CD14-positive monocyte (primary cell): ENCODE results near the gene ETDC. TPM values are rescaled to one million over a fixed set of nuclear protein-coding genes. Genes with fewer than 3 reads are reported as not detected.
"Not testable (repeated sequence)": the region's sequence is repeated elsewhere in the genome, so short reads cannot be mapped to it uniquely, and the experiment has no call there.

Experiments used
- DNase-seq, 3 donors: peaks; one replicate each; pipeline ENCODE4 v3.0.0-alpha.2; 2011 to 2022
- H2AFZ ChIP-seq: 2 replicates; pipeline ENCODE4 v1.6.0; 2012; ENCODE audit warnings: mild to moderate bottlenecking, low read depth, low read length, inconsistent platforms; ENCODE audit not compliant: insufficient read depth, poor library complexity, severe bottlenecking
- H3K27ac ChIP-seq, 2 donors: 1 replicate in 1 of 2; 2 replicates in 1 of 2; pipeline ENCODE4 v1.5.1; 2012 to 2013; ENCODE audit warnings: low read length in 2 of 2, control low read depth in 1 of 2, inconsistent platforms in 1 of 2, low read depth in 1 of 2, mild to moderate bottlenecking in 1 of 2
- H3K27me3 ChIP-seq, 2 donors: one replicate each; pipeline versions ENCODE4 v1.6.0 to v1.6.1; 2011 to 2013; ENCODE audit warnings: low read length in 2 of 2; ENCODE audit not compliant: control insufficient read depth in 2 of 2, insufficient read depth in 2 of 2
- H3K36me3 ChIP-seq, 2 donors: replicated peaks in 1 of 2; 1 replicate in 1 of 2; 2 replicates in 1 of 2; pipeline versions ENCODE4 v1.5.1 to v1.6.1; 2012 to 2013; ENCODE audit warnings: low read length in 2 of 2, control low read depth in 1 of 2, inconsistent platforms in 1 of 2, mild to moderate bottlenecking in 1 of 2; ENCODE audit not compliant: insufficient read depth in 2 of 2, control insufficient read depth in 1 of 2
- H3K4me1 ChIP-seq, 2 donors: 1 replicate in 1 of 2; 2 replicates in 1 of 2; pipeline versions ENCODE4 v1.5.1 to v1.6.1; 2012 to 2013; ENCODE audit warnings: low read length in 2 of 2, control low read depth in 1 of 2, inconsistent platforms in 1 of 2, mild to moderate bottlenecking in 1 of 2, moderate library complexity in 1 of 2; ENCODE audit not compliant: insufficient read depth in 2 of 2, control insufficient read depth in 1 of 2
- H3K4me2 ChIP-seq: replicated peaks from 2 replicates; pipeline ENCODE3; 2012; ENCODE audit warnings: low read length, moderate library complexity, mild to moderate bottlenecking; ENCODE audit not compliant: poor library complexity, severe bottlenecking; ENCODE audit errors: extremely low read depth
- H3K4me3 ChIP-seq, 3 experiments: fragments of 200-600 bp in 1 of 3; sonication (generic) in 1 of 3; replicated peaks in 1 of 3; 1 replicate in 2 of 3; 2 replicates in 1 of 3; pipeline ENCODE4 v1.5.1; 2011 to 2013; ENCODE audit warnings: low read length in 3 of 3, mild to moderate bottlenecking in 3 of 3, control low read depth in 2 of 3, low read depth in 2 of 3, inconsistent platforms in 1 of 3, moderate library complexity in 1 of 3
- H3K79me2 ChIP-seq: 2 replicates; pipeline ENCODE4 v1.6.0; 2012; ENCODE audit warnings: mild to moderate bottlenecking, control low read depth, inconsistent platforms, low read length, moderate library complexity; ENCODE audit not compliant: insufficient read depth
- H3K9ac ChIP-seq: 2 replicates; pipeline ENCODE4 v1.6.0; 2017; ENCODE audit warnings: low read length, mild to moderate bottlenecking; ENCODE audit not compliant: insufficient read depth, poor library complexity, severe bottlenecking
- H3K9me3 ChIP-seq, 2 donors: replicated peaks in 1 of 2; 1 replicate in 1 of 2; 2 replicates in 1 of 2; pipeline versions ENCODE4 v1.5.1 to v1.6.1; 2012 to 2013; ENCODE audit warnings: low read length in 2 of 2, control low read depth in 1 of 2; ENCODE audit not compliant: control insufficient read depth in 1 of 2, insufficient read depth in 1 of 2
- H4K20me1 ChIP-seq: 2 replicates; pipeline ENCODE4 v1.6.0; 2012; ENCODE audit warnings: mild to moderate bottlenecking, low read length, control low read depth, moderate library complexity; ENCODE audit not compliant: insufficient read depth
- H3K27ac Mint-ChIP-seq, 7 donors: one replicate each; pipeline ENCODE4 v1.8.0; 2020; ENCODE audit warnings: mild to moderate bottlenecking in 7 of 7, mixed read lengths in 7 of 7, moderate library complexity in 6 of 7, inconsistent platforms in 2 of 7
- H3K27me3 Mint-ChIP-seq, 3 donors: one replicate each; pipeline ENCODE4 v1.8.0; 2021 to 2022; ENCODE audit warnings: low read depth in 3 of 3, mild to moderate bottlenecking in 3 of 3, mixed read lengths in 3 of 3, moderate library complexity in 3 of 3, inconsistent platforms in 1 of 3
- H3K36me3 Mint-ChIP-seq, 2 donors: one replicate each; pipeline ENCODE4 v1.8.0; 2020; ENCODE audit warnings: mixed read lengths in 2 of 2, inconsistent platforms in 1 of 2, mild to moderate bottlenecking in 1 of 2
- H3K4me1 Mint-ChIP-seq: one replicate; pipeline ENCODE4 v1.8.0; 2020; ENCODE audit warnings: mild to moderate bottlenecking, mixed read lengths
- H3K4me3 Mint-ChIP-seq, 2 donors: one replicate each; pipeline ENCODE4 v1.8.0; 2020; ENCODE audit warnings: mild to moderate bottlenecking in 2 of 2, mixed read lengths in 2 of 2, moderate library complexity in 1 of 2
- H3K9me3 Mint-ChIP-seq, 7 donors: one replicate each; pipeline ENCODE4 v1.8.0; 2020 to 2022; ENCODE audit warnings: mixed read lengths in 7 of 7, mild to moderate bottlenecking in 6 of 7, moderate library complexity in 6 of 7, inconsistent platforms in 2 of 7
- WGBS: methylation state at CpG from one replicate; pipeline ENCODE4 v1.1.5; 2013; ENCODE audit warnings: missing lambda C conversion rate; ENCODE audit not compliant: insufficient coverage; 5-methylcytosine and 5-hydroxymethylcytosine counted together
- intact Hi-C, 2 donors: fragments of 100-400 bp; cut with micrococcal nuclease; formaldehyde crosslinking; loops; one replicate each; pipeline versions ENCODE4 v1.15.0 to v1.15.1; 2023
- polyA plus RNA-seq, 3 donors: library from polyadenylated mRNA; depleted of rRNA in 1 of 3; unstranded in 2 of 3; stranded (reverse) in 1 of 3; fragments of 300-500 nt in 2 of 3; fragments of >200 nt in 1 of 3; fragmentation: Illumina TruSeq in 2 of 3; gene quantifications; 1 replicate in 2 of 3; 2 replicates in 1 of 3; pipeline ENCODE4 v1.2.3, GENCODE V29; 2012 to 2021
- TF ChIP-seq, protein P1 (sequence below): fragments of 200-600 bp; IDR thresholded peaks from one replicate; pipeline ENCODE4 v1.8.0; 2022; ENCODE audit warnings: antibody characterized with exemption, mild to moderate bottlenecking

ETDC gene
- polyA plus RNA-seq, 3 donors, result not detected

DNA sequence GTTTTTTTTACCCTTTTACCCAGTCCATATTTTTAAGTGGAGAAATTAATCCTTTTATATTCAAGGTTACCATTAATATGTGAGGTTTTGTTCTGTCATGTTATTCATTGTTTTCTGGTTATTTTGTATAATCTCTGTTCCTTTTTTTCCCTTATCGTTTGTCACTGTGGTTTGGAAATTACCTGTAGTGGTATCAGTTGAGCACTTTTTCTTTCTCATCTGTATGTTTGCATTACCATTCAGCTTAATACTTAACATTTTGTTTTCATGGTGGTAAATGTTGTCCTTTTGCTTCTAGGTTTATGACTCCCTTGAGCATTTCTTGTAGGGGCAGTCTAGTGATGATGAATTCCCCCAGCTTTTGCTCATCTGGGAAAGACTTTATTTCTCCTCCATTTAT is 6.6 kb downstream of the ETDC start:
- Histone ChIP-seq H4K20me1 (no peaks in the 10 kb centered on the region), H3K27me3 (no peaks in the 10 kb centered on the region), H3K9ac (no peak overlapping the region), H3K27ac (no peak overlapping the region), H3K36me3 (peaks cover 0 to 6% of the 10 kb centered on the region in 2 donors), H3K4me2 (no peak overlapping the region), H3K9me3 (peaks cover 7 to 13% of the 10 kb centered on the region in 2 donors), H3K4me1 (no peaks in the 10 kb centered on the region), H2AFZ (no peak overlapping the region), H3K79me2 (no peaks in the 10 kb centered on the region), H3K4me3 (no peak overlapping the region)
- Mint-ChIP-seq H3K9me3 (peaks cover 7 to 23% (median 15%) of the 10 kb centered on the region in 7 donors), H3K27me3 (no peaks in the 10 kb centered on the region), H3K4me3 (no peak overlapping the region), H3K36me3 (peaks cover 11 to 15% of the 10 kb centered on the region in 2 donors), H3K27ac (no peak overlapping the region), H3K4me1 (no peaks in the 10 kb centered on the region)
- intact Hi-C loops, result no loop called here
- TF ChIP-seq, protein P1, sequence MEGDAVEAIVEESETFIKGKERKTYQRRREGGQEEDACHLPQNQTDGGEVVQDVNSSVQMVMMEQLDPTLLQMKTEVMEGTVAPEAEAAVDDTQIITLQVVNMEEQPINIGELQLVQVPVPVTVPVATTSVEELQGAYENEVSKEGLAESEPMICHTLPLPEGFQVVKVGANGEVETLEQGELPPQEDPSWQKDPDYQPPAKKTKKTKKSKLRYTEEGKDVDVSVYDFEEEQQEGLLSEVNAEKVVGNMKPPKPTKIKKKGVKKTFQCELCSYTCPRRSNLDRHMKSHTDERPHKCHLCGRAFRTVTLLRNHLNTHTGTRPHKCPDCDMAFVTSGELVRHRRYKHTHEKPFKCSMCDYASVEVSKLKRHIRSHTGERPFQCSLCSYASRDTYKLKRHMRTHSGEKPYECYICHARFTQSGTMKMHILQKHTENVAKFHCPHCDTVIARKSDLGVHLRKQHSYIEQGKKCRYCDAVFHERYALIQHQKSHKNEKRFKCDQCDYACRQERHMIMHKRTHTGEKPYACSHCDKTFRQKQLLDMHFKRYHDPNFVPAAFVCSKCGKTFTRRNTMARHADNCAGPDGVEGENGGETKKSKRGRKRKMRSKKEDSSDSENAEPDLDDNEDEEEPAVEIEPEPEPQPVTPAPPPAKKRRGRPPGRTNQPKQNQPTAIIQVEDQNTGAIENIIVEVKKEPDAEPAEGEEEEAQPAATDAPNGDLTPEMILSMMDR, result no peak
- no peak for DNase-seq
- no CpG with 5 or more reads among the region's 1 CpG for whole genome bisulfite sequencing

DNA sequence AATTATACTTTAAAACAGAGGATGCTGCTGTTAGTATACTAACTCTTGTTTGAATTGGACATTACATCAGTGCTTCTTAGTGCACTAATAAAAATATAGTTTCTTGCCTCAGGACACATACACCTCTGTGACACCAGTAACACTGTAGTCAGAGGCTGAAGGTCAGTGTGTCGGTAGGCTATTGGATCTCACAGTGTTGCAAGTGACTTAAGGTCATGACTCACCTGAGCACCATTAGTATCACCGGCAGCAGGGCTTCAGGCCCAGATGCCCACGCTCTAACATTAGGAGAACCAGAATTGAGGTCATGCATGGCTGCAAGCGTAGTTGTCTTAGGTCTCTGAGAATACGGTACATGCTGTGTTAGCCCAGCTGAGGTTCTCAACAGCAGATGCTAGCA is 15.2 kb downstream of the ETDC start:
- Mint-ChIP-seq H3K9me3 (peaks cover 4 to 28% (median 19%) of the 10 kb centered on the region in 7 donors), H3K27ac (no peak overlapping the region), H3K4me1 (no peaks in the 10 kb centered on the region), H3K27me3 (no peaks in the 10 kb centered on the region), H3K4me3 (no peak overlapping the region), H3K36me3 (peaks cover 30 to 33% of the 10 kb centered on the region in 2 donors)
- TF ChIP-seq, protein P1, result no peak
- H2AFZ ChIP-seq, result no peak overlapping the region
- no peak overlapping the region for H3K9ac ChIP-seq
- DNase-seq, result no peak
- no peak overlapping the region for H3K27ac ChIP-seq
- H3K4me3 ChIP-seq, result no peak overlapping the region
- no peak overlapping the region for H3K4me2 ChIP-seq
- H3K27me3 ChIP-seq, result no peaks in the 10 kb centered on the region
- 100% methylated on average over 1 of the region's 5 CpGs for WGBS
- intact Hi-C loops, result no loop called here
- H3K36me3 ChIP-seq, result peaks cover 0 to 40% of the 10 kb centered on the region in 2 donors
- H3K4me1 ChIP-seq, result no peaks in the 10 kb centered on the region
- peaks cover 5% of the 10 kb centered on the region for H3K79me2 ChIP-seq
- peaks cover 4% of the 10 kb centered on the region for H4K20me1 ChIP-seq
- peaks cover 13 to 21% of the 10 kb centered on the region in 2 donors for H3K9me3 ChIP-seq

DNA sequence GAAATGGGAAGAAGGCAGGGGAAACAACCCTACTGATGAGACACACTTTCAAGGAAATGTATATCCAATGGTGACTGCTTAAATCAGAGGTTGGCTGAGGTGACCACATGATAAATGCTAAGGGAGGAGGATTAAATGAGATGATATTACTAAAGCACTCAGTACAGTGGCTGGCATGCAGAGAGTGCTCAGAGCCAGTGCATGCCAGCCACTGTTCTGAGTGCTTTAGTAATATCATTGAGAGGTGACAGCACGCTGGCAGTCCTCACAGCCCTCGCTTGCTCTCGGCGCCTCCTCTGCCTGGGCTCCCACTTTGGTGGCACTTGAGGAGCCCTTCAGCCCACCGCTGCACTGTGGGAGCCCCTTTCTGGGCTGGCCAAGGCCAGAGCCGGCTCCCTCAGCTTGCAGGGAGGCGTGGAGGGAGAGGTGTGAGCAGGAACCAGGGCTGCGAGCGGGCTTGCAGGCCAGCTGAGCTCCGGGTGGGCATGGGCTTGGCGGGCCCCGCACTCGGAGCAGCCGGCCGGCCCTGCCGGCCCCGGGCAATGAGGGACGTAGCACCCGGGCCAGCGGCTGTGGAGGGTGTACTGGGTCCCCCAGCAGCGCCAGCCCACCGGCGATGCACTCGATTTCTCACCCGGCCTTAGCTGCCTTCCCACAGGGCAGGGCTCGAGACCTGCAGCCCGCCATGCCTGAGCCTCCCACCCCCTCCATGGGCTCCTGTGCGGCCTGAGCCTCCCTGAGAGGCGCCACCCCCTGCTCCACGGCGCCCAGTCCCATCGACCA is 15.9 kb downstream of the ETDC start:
- H3K27me3 ChIP-seq, DNase-seq, intact Hi-C loops, H3K4me3 ChIP-seq, H3K27ac ChIP-seq, H2AFZ ChIP-seq, H3K79me2 ChIP-seq, H3K27me3 Mint-ChIP-seq, H3K4me1 Mint-ChIP-seq, H3K4me2 ChIP-seq, H3K4me3 Mint-ChIP-seq, H3K4me1 ChIP-seq, H4K20me1 ChIP-seq, H3K27ac Mint-ChIP-seq, H3K9ac ChIP-seq: not testable (repeated sequence)
- peaks cover 31 to 38% of the 10 kb centered on the region in 2 donors for H3K36me3 Mint-ChIP-seq
- H3K9me3 Mint-ChIP-seq, result peaks cover 4 to 28% (median 18%) of the 10 kb centered on the region in 7 donors
- WGBS, result 87% methylated on average over 9 of the region's 32 CpGs
- peaks cover 10 to 21% of the 10 kb centered on the region in 2 donors for H3K9me3 ChIP-seq
- H3K36me3 ChIP-seq, result peaks cover 0 to 43% of the 10 kb centered on the region in 2 donors
